PFSK-1 (cell line): ENCODE data around the gene COL9A1. TPM values are rescaled to one million over a fixed set of nuclear protein-coding genes. Genes with fewer than 3 reads are reported as not detected.

Experiments
- FOXP2 ChIP-seq: optimal IDR thresholded peaks from 2 replicates; pipeline ENCODE3; 2011; ENCODE audit warnings: borderline replicate concordance, control low read depth, inconsistent platforms; ENCODE audit not compliant: insufficient read depth; ENCODE audit errors: extremely low read length, extremely low read depth
- POLR2AphosphoS5 ChIP-seq: IDR thresholded peaks from 2 replicates; pipeline ENCODE4 v1.6.1; 2012; ENCODE audit warnings: low read depth, mild to moderate bottlenecking, control low read depth, low read length, moderate library complexity
- SIN3A ChIP-seq: IDR thresholded peaks from 2 replicates; pipeline ENCODE4 v1.6.1; 2012; ENCODE audit warnings: mild to moderate bottlenecking, low read length, moderate library complexity, borderline replicate concordance; ENCODE audit not compliant: insufficient read depth
- TAF1 ChIP-seq: IDR thresholded peaks from 2 replicates; pipeline ENCODE4 v1.6.1; 2012; ENCODE audit warnings: low read length, control low read depth, borderline replicate concordance; ENCODE audit not compliant: insufficient read depth
- polyA plus RNA-seq: library from polyadenylated mRNA; unstranded; fragments of >200 nt; gene quantifications from one replicate; pipeline ENCODE4 v1.2.1, GENCODE V29; 2012; ENCODE audit warnings: low read depth, missing spikeins; ENCODE audit not compliant: insufficient read length
- TF ChIP-seq, protein P1 (sequence below), 2 experiments: IDR thresholded peaks; 2 replicates each; pipeline versions ENCODE4 v1.6.1 to v1.8.0; 2011 to 2012; ENCODE audit warnings: low read depth in 2 of 2, low read length in 2 of 2, control low read depth in 1 of 2, inconsistent platforms in 1 of 2, mild to moderate bottlenecking in 1 of 2, moderate library complexity in 1 of 2; ENCODE audit not compliant: insufficient read depth in 1 of 2

The COL9A1 gene
- polyA plus RNA-seq: not detected

DNA sequence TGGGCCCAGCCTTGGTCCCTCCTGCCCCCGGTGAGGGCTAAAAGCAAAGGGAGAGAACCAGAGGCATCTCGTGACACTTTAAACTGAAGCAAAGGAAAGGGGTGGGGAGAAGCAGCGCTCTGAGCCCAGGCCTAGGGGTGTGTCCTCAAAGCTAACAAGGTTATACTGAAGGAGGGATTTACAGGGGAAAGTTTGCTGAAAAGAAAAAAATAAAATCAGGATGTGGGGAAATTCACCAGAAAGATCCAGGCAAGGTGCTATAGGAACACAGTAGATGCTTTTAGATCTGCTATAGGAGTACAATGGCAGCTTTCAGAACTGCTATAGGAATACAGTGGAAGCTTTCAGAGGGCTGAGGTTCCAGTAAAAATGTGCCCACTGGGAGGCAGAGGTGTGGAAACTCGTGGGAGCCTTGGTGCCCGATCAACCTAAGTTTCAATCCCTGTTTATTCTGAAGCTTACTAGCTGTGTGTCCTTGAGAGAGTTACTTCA is at the start of gene COL9A1:
COL9A1 (minus strand) TSS at position 51 of the 492 bp plus-strand sequence. CDS start 160 bp downstream, outside the sequence.
- no peak for TF ChIP-seq SIN3A
- no peak for TF ChIP-seq TAF1

DNA sequence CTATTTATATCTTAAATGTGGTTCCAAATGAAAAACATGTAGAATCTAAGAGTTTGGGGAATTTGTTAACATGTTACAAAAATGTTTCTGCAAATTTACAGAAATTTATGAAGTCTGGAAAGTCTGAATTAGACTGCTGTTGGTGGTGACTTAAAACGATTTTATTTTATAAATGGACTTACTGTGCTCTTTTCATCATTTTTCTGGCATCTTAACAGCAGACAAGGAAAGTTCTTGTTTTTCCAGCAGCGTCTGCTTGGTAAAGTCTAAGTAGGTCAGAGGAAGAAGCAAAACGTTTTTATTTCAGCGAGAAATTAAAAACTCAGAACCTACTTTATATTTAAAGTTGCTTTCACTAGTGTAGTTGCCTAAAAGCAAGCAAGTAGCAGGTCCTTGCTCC is 48.6 kb upstream of the COL9A1 start:
- TF ChIP-seq POLR2AphosphoS5 (no peak), SIN3A (no peak), TAF1 (no peak), FOXP2 (no peak)
- TF ChIP-seq, protein P1, sequence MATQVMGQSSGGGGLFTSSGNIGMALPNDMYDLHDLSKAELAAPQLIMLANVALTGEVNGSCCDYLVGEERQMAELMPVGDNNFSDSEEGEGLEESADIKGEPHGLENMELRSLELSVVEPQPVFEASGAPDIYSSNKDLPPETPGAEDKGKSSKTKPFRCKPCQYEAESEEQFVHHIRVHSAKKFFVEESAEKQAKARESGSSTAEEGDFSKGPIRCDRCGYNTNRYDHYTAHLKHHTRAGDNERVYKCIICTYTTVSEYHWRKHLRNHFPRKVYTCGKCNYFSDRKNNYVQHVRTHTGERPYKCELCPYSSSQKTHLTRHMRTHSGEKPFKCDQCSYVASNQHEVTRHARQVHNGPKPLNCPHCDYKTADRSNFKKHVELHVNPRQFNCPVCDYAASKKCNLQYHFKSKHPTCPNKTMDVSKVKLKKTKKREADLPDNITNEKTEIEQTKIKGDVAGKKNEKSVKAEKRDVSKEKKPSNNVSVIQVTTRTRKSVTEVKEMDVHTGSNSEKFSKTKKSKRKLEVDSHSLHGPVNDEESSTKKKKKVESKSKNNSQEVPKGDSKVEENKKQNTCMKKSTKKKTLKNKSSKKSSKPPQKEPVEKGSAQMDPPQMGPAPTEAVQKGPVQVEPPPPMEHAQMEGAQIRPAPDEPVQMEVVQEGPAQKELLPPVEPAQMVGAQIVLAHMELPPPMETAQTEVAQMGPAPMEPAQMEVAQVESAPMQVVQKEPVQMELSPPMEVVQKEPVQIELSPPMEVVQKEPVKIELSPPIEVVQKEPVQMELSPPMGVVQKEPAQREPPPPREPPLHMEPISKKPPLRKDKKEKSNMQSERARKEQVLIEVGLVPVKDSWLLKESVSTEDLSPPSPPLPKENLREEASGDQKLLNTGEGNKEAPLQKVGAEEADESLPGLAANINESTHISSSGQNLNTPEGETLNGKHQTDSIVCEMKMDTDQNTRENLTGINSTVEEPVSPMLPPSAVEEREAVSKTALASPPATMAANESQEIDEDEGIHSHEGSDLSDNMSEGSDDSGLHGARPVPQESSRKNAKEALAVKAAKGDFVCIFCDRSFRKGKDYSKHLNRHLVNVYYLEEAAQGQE (IDR thresholded peaks at IDR 0.05; ENCODE audit: insufficient read depth in 1 of 2, low read depth in 2 of 2, low read length in 2 of 2): no peak

DNA sequence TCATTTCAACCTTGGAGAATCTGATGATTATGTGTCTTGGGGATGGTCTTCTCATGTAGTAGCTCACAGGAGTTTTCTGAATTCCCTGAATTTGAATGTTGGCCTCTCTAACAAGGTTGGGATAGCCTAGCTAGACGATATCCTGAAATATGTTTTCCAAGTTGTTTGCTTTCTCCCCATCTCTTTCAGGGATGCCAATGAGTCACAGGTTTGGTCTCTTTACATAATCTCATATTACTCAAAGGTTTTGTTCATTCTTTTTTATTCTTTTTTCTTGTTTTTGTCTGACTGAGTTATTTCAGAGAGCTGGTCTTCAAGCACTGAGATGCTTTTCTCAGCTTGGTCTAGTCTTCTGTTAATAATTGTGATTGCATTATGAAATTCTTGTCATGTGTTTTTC is 42.7 kb upstream of the COL9A1 start:
- TF ChIP-seq SIN3A (no peak), TAF1 (no peak), POLR2AphosphoS5 (no peak), FOXP2 (no peak)
- TF ChIP-seq, protein P1 (IDR thresholded peaks at IDR 0.05; ENCODE audit: insufficient read depth in 1 of 2, low read depth in 2 of 2, low read length in 2 of 2): no peak

DNA sequence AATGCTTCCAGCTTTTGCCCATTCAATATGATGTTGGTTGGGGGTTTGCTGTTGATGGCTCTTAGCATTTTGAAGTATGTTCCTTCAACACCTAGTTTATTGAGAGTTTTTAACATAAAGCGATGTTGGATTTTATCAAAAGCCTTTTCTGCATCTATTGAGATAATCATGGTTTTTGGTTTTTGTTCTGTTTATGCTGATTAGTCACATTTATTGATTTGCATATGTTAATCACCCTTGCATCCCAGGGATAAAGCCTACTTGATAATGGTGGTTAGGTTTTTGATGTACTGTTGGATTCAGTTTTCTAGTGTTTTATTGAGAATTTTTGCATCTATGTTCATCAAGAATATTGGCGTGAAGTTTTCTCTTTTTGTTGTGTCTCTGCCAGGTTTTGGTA is 40.4 kb upstream of the COL9A1 start:
- TF ChIP-seq SIN3A: no peak
- TF ChIP-seq POLR2AphosphoS5: no peak
- no peak for TF ChIP-seq TAF1
- TF ChIP-seq, protein P1 (IDR thresholded peaks at IDR 0.05; ENCODE audit: insufficient read depth in 1 of 2, low read depth in 2 of 2, low read length in 2 of 2): no peak
- TF ChIP-seq FOXP2: no peak

DNA sequence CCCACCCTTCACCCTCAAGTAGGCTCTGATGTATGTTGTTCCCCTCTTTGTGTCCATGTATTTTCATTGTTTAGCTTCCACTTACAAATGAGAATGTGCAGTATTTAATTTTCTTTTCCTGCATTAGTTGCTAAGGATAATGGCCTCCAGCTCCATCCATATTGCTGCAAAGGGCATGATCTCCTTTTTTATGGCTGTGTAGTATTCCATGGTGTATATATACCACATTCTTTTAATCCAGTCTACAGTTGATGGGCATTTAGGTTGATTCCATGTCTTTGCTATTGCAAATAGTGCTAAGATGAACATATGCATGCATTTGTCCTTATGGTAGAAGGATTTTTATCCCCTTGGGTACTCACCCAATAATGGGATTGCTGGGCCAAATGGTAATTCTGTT is 35.9 kb upstream of the COL9A1 start:
- TF ChIP-seq POLR2AphosphoS5 (no peak), TAF1 (no peak), SIN3A (no peak)
- TF ChIP-seq, protein P1 (IDR thresholded peaks at IDR 0.05; ENCODE audit: insufficient read depth in 1 of 2, low read depth in 2 of 2, low read length in 2 of 2): no peak
